ENCODE measurements around the gene SPTLC2. TPM values are rescaled to one million over a fixed set of nuclear protein-coding genes. Genes with fewer than 3 reads are reported as not detected.
"Not testable (repeated sequence)": the region's sequence is repeated elsewhere in the genome, so short reads cannot be mapped to it uniquely, and the experiment has no call there.

SPTLC2 gene
- total RNA-seq, 1 donor from 2014 or later = 46.1 TPM

DNA sequence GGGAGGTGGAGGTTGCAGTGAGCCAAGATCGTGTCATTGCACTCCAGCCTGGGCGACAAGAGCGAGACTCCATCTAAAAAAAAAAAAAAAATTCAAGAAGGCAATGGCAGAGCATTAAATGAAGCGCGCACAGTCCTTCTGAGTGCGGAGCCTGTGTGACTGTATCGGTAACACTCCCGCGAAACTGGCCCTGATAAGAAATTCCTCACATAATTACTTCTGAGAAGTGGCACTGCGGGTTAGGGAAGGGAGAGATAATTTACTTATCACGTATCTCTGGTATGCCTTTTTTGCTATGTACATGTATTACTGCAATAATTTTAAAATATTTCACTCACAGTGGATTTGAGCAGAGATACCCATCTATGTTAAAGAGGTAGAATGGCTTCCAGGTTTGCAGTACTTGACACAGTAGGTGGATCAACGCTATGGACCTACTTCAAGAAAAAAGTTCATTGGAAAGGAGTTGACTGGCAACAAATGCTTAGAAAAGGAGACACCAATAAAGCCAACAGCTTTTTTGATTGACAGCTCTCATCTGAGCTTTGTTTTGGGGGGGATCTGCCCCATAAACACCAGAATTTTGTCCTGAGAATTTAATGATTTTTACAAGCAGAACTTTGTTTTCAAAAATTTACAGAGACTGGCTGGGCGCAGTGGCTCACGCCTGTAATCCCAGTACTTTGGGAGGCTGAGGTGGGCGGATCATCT is 29.2 kb upstream of the SPTLC2 start:
- Histone ChIP-seq H3K9me3 (no peaks in the 10 kb centered on the region), H3K27ac (no peak overlapping the region), H3K4me1 (peaks cover 9% of the 10 kb centered on the region), H3K27me3 (ENCODE audit: low read depth) (no peaks in the 10 kb centered on the region), H3K36me3 (no peaks in the 10 kb centered on the region), H3K4me3 (no peak overlapping the region)
- ATAC-seq = no peak
- intact Hi-C loops (cut with DNase I) = no loop called here
- no peak for DNase-seq
- TF ChIP-seq, protein P1, sequence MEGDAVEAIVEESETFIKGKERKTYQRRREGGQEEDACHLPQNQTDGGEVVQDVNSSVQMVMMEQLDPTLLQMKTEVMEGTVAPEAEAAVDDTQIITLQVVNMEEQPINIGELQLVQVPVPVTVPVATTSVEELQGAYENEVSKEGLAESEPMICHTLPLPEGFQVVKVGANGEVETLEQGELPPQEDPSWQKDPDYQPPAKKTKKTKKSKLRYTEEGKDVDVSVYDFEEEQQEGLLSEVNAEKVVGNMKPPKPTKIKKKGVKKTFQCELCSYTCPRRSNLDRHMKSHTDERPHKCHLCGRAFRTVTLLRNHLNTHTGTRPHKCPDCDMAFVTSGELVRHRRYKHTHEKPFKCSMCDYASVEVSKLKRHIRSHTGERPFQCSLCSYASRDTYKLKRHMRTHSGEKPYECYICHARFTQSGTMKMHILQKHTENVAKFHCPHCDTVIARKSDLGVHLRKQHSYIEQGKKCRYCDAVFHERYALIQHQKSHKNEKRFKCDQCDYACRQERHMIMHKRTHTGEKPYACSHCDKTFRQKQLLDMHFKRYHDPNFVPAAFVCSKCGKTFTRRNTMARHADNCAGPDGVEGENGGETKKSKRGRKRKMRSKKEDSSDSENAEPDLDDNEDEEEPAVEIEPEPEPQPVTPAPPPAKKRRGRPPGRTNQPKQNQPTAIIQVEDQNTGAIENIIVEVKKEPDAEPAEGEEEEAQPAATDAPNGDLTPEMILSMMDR (IDR thresholded peaks at IDR 0.05) = no peak

DNA sequence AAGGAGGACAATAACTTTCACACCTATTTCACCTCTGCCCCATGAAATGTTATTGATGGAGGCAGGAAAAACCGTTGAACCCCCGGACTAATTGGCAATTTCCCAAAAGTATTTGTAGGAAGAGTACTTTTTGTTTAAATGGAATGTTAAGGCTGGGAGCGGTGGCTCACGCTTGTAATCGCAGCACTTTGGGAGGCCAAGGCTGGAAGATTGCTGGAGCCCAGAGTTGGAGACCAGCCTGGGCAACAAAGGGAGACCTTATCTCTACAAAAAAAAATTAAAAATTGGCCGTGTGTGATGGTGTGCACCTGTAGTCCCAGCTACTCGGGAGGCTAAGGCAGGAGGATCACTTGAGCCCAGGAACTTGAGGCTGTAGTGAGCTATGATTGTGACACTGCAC is 26.0 kb upstream of the SPTLC2 start:
- H3K27me3 ChIP-seq (ENCODE audit: low read depth) = no peaks in the 10 kb centered on the region
- intact Hi-C loops (cut with DNase I) = no loop called here
- peak overlapping the region; percentile 76 for H3K27ac ChIP-seq
- no peaks in the 10 kb centered on the region for H3K9me3 ChIP-seq
- DNase-seq = no peak
- H3K4me3 ChIP-seq = peak overlapping the region; percentile 53
- TF ChIP-seq, protein P1 (IDR thresholded peaks at IDR 0.05) = no peak
- no peaks in the 10 kb centered on the region for H3K36me3 ChIP-seq
- ATAC-seq = no peak
- H3K4me1 ChIP-seq = peaks cover 9% of the 10 kb centered on the region

DNA sequence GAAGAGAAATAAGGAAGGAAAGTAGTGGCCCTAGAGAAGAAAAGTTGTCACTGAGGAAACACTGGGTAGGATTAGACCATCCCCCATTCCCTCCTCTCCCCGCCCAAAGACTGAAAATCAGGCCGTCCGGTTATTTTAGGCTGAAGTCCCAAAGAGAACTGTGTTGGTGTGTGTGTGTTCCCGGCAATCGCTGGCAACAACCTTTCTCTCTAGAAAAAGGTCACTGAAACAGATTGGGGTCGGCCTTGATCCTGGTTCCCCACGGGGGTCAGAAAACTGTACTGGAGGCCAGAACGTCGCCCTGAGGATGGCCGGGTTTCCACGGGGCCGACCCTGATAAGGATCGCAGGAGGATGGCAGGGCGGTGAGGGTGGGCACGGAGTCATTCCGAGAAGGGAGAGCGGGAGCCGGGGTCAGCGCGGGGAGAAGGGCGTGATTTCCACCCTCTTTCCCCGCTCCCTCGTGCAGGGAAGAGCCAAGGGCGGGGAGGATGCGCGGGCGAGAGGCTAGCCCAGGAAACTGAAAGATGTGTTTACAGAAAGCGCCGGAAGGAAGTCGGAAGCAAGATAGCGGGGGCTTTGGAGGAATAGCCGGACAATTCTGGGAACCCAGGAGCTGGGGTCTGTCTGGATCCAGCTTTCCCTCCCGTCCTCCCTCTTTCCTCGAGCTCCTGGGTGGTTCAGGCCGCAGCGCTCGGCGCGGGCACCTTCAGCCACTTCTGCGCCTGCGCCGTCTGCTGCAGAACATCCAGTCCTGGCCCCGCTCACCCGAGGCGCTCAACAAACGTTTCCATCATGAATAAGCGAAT is 25.3 kb upstream of the SPTLC2 start:
- Histone ChIP-seq H3K27ac (peak overlapping the region; percentile 76), H3K36me3 (no peaks in the 10 kb centered on the region), H3K4me3 (peak overlapping the region; percentile 53), H3K9me3 (no peaks in the 10 kb centered on the region), H3K27me3 (ENCODE audit: low read depth) (no peaks in the 10 kb centered on the region), H3K4me1 (peaks cover 9% of the 10 kb centered on the region)
- ATAC-seq (peak; percentile 89 to 94), DNase-seq (peak; percentile 89)
- TF ChIP-seq, protein P1 (IDR thresholded peaks at IDR 0.05) = no peak
- intact Hi-C loops (cut with DNase I) = no loop called here

DNA sequence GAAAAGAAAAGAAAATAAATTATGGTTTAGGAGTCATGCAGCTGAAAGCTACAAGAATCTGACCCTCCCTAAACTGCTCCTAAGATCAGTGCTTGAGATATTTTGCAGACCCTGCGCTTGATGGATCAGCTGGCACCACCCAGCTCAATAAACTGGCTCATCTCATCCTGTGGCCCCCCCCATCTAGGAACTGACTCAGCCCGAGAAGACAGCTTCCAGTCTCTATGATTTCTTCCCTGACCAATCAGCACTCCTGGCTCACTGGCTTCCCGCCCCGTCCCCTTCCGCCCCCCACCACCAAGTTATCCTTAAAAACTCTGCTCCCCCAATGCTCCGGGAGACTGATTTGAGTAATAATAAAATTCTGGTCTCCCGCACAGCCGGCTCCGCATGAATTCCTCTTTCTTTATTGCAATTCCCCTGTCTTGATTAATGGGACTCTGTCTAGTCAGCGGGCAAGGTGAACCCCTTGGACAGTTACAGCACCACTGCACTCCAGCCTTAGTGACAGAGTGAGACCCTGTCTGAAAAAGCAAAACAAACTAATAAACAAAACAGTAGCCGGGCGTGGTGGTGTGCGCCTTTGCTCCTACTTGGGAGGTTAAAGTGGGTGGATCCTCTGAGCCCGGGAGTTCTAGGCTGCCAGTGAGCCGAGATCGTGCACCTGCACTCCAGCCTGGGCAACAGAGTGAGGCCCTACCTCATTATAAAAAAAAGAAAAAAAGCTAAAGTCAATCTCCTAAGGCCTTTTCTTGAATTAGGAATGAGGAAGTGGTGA is 24.5 kb upstream of the SPTLC2 start:
- TF ChIP-seq, protein P1 (IDR thresholded peaks at IDR 0.05) = no peak

DNA sequence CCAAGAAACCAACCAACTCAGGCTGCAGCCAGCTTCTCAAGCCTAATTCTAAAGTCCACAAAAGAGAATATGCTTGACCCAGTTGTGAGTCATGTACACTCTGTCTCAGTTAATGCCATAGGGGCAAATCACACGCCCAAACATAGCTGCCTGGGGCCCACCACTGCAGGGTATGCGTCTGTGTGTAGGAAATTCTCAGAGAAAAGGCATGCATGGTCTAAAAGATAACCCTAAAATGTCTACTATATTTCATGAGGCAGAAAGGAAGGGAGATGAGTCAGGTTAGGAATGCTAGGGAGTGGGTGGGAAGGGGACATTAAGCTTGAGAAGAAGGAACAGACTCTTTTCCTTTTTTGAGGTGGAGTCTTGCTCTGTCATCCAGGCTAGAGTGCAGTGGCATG is 22.3 kb upstream of the SPTLC2 start:
- TF ChIP-seq, protein P1 (IDR thresholded peaks at IDR 0.05) = no peak
- ATAC-seq (no peak), DNase-seq (no peak)
- Histone ChIP-seq H3K27ac (no peak overlapping the region), H3K4me1 (peaks cover 9% of the 10 kb centered on the region), H3K27me3 (ENCODE audit: low read depth) (no peaks in the 10 kb centered on the region), H3K36me3 (no peaks in the 10 kb centered on the region), H3K4me3 (no peak overlapping the region), H3K9me3 (no peaks in the 10 kb centered on the region)
- intact Hi-C loops (cut with DNase I) = no loop called here

More for the DNA sequence above, 24.5 kb upstream of the SPTLC2 start:
- peak; percentile 24 to 49 for ATAC-seq
- no peak for DNase-seq
- peak overlapping the region; percentile 76 for H3K27ac ChIP-seq
- H3K27me3 ChIP-seq (ENCODE audit: low read depth) = no peaks in the 10 kb centered on the region
- H3K9me3 ChIP-seq = no peaks in the 10 kb centered on the region
- no peaks in the 10 kb centered on the region for H3K36me3 ChIP-seq
- intact Hi-C loops (cut with DNase I) = no loop called here
- H3K4me1 ChIP-seq = peaks cover 9% of the 10 kb centered on the region
- H3K4me3 ChIP-seq = peak overlapping the region; percentile 53

DNA sequence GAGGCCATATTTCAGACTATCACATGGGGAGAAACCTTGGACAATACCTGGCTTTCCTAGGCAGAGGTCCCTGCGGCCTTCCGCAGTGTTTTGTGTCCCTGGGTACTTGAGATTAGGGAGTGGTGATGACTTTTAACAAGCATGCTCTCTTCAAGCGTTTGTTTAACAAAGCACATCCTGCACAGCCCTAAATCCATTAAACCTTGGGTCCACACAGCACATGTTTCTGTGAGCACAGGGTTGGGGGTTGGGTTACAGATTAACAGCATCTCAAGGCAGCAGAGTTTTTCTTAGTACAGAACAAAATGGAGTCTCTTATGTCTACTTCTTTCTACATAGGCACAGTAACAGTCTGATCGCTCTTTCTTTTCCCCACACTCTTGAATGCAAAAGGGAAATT is 19.4 kb upstream of the SPTLC2 start:
- ATAC-seq; DNase-seq; H3K4me3 ChIP-seq; H3K9me3 ChIP-seq; H3K27me3 ChIP-seq (ENCODE audit: low read depth); H3K36me3 ChIP-seq; intact Hi-C loops (cut with DNase I); H3K27ac ChIP-seq; H3K4me1 ChIP-seq: not testable (repeated sequence)

DNA sequence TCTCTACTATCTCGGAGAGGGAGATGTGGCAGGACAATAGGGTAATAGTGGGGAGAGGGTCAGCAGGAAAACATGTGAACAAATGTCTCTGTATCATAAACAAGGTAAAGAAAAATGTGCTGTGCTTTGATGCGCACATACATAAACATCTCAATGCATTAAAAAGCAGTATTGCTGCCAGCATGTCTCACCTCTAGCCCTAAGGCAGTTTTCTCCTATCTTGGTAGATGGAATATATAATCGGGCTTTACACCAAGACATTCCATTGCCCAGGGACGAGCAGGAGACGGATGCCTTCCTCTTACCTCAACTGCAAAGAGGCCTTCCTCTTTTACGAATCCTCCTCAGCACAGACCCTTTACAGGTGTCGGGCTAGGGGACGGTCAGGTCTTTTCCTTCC is 19.0 kb upstream of the SPTLC2 start:
- intact Hi-C loops (cut with DNase I); H3K9me3 ChIP-seq; H3K4me1 ChIP-seq; DNase-seq; H3K36me3 ChIP-seq; H3K4me3 ChIP-seq; H3K27ac ChIP-seq; ATAC-seq; H3K27me3 ChIP-seq (ENCODE audit: low read depth): not testable (repeated sequence)

Data from lower lobe of right lung (tissue), 2 donors.